ENCODE measurements around the gene SLC7A5.
A peak's percentile ranks its signal among the peaks of the same experiment; 100 is the strongest.
"Not testable (repeated sequence)": the region's sequence is repeated elsewhere in the genome, so short reads cannot be mapped to it uniquely, and the experiment has no call there.

SLC7A5 gene

GRCh38 chr16:87818533-87819161, 50.7 kb downstream of the SLC7A5 start:
- DNase-seq = no peak

GRCh38 chr16:87817910-87818309, 51.4 kb downstream of the SLC7A5 start:
- no peak for DNase-seq

GRCh38 chr16:87817370-87817769, 51.9 kb downstream of the SLC7A5 start:
- DNase-seq = not testable (repeated sequence)

- peak; percentile 27 for DNase-seq
Observed at GRCh38 chr16:87816507-87817100, 52.7 kb downstream of the SLC7A5 start.

GRCh38 chr16:87815567-87815966, 53.7 kb downstream of the SLC7A5 start:
- DNase-seq = no peak

GRCh38 chr16:87812200-87812656, 57.1 kb downstream of the SLC7A5 start:
- DNase-seq = no peak

GRCh38 chr16:87811454-87811853, 57.9 kb downstream of the SLC7A5 start:
- not testable (repeated sequence) for DNase-seq

GRCh38 chr16:87809150-87809902, 60.0 kb downstream of the SLC7A5 start:
- peak; percentile 28 for DNase-seq

- no peak for DNase-seq
Observed at GRCh38 chr16:87808108-87808507, 61.2 kb downstream of the SLC7A5 start.

- peak; percentile 77 for DNase-seq
Observed at GRCh38 chr16:87806641-87807546, 62.4 kb downstream of the SLC7A5 start.

GRCh38 chr16:87806261-87806640, 63.1 kb downstream of the SLC7A5 start:
- no peak for DNase-seq

- no peak for DNase-seq
Observed at GRCh38 chr16:87803385-87803784, 65.9 kb downstream of the SLC7A5 start.

GRCh38 chr16:87802670-87803069, 66.6 kb downstream of the SLC7A5 start:
- no peak for DNase-seq

GRCh38 chr16:87801679-87802259, 67.5 kb downstream of the SLC7A5 start:
- DNase-seq = no peak

- no peak for DNase-seq
Observed at GRCh38 chr16:87800497-87800896, 68.8 kb downstream of the SLC7A5 start.

GRCh38 chr16:87795336-87795735, 74.0 kb downstream of the SLC7A5 start:
- no peak for DNase-seq

GRCh38 chr16:87794485-87795078, 74.7 kb downstream of the SLC7A5 start:
- no peak for DNase-seq

- DNase-seq = no peak
Observed at GRCh38 chr16:87792205-87792565, 77.1 kb downstream of the SLC7A5 start.

- no peak for DNase-seq
Observed at GRCh38 chr16:87791295-87792204, 77.8 kb downstream of the SLC7A5 start.

GRCh38 chr16:87790292-87791100, 78.8 kb downstream of the SLC7A5 start:
- no peak for DNase-seq

Measured in hematopoietic multipotent progenitor cell treated with erythropoietin and hydrocortisone succinate and interleukin-3 and kit ligand, for 6 days (in vitro differentiated cells).